Measurements from ENCODE around the gene YAP1.

GRCh38 chr11:102135256-102135655 lies 25.0 kb downstream of the YAP1 start:
- TF ChIP-seq ZFP3 (CRISPR knock-in tag; IDR thresholded peaks at IDR 0.05) (no peak), BACH2 (CRISPR knock-in tag; IDR thresholded peaks at IDR 0.05; ENCODE audit: borderline replicate concordance) (no peak), CSDC2 (CRISPR knock-in tag; IDR thresholded peaks at IDR 0.05) (no peak), POU6F1 (CRISPR knock-in tag; IDR thresholded peaks at IDR 0.05; ENCODE audit: borderline replicate concordance, low read depth) (no peak)

Data from SK-N-SH treated with all-trans-retinoic acid at 6 μM for 48 hours (cell line).